ENCODE results near the gene FAM47E.

DNA sequence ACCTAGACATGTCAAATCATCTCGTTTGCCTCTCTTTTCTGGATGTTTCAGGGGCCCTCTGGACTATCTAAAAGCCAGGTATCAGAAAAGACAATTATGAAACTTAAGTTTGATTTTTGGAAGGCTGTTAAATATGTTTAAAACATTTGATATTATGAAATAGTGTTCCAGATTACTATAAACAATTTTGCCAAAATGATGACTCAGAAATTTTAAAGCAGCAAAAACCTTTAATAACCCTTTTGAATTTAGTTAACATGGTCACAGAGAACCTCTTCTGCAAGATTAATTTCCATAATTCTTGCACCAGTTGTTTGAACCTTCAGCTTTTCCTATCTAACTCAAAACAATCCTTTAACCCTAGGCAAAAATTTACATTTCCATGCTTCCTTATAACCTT lies 18.8 kb upstream of the FAM47E start:
- TF ChIP-seq POLR2AphosphoS5 (IDR thresholded peaks at IDR 0.05; ENCODE audit: low read depth, low read length), result no peak
- no peak for TF ChIP-seq SIN3A (IDR thresholded peaks at IDR 0.05; ENCODE audit: borderline replicate concordance, insufficient read depth, low read length)
